ENCODE measurements around the gene ZNF385D. TPM values are rescaled to one million over a fixed set of nuclear protein-coding genes. Genes with fewer than 3 reads are reported as not detected.

ZNF385D gene
- total RNA-seq (2022; extraction: Qiagen RNA extraction): 0.08 to 0.16 TPM in 2 of 5 replicates, not detected in the others

GRCh38 chr3:21750831-21751391 lies at the start of gene ZNF385D:
Gene ZNF385D, minus strand, starts transcription at chr3:21751210. Its CDS starts 294 bp downstream, at chr3:21750916.

